ENCODE results near the gene CYTH1.

- TF ChIP-seq CTCF (IDR thresholded peaks at IDR 0.05; ENCODE audit: borderline replicate concordance, extremely low read depth, low read length, poor library complexity, severe bottlenecking) (no peak), EZH2 (IDR thresholded peaks at IDR 0.05; ENCODE audit: borderline replicate concordance, low read depth, low read length, severe bottlenecking) (no peak)
Measured at GRCh38 chr17:78694805-78695531, 87.1 kb downstream of the CYTH1 start.

All from DND-41 (cell line).